Dedifferentiated amniotic fluid mesenchymal stem cell (primary cell): ENCODE measurements around the gene C10orf95.
"Not testable (repeated sequence)": the region's sequence is repeated elsewhere in the genome, so short reads cannot be mapped to it uniquely, and the experiment has no call there.

Experiments
- DNase-seq: peaks from one replicate; pipeline ENCODE4 v3.0.0-alpha.2; 2016; ENCODE audit errors: extremely low spot score

The C10orf95 gene

GRCh38 chr10:102465466-102465865, 14.1 kb upstream of the C10orf95 start:
- DNase-seq = no peak

DNA sequence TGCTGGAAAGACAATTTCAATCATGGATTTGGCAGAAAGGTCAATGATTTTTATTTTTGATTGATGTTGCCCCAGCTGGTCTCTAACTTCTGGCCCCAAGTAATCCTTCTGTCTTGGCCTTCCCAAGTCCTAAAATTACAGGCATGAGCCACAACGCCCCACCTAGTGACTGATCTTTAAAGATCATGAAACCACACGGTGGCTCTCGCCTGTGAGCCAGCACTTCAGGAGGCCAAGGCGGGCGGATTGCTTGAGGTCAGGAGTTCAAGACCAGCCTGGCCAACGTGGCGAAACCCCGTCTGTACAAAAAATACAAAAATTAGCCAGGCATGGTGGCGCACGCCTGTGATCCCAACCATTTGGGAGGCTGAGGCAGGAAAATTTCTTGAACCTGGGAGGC, 12.6 kb upstream of the C10orf95 start:
- DNase-seq = no peak

DNA sequence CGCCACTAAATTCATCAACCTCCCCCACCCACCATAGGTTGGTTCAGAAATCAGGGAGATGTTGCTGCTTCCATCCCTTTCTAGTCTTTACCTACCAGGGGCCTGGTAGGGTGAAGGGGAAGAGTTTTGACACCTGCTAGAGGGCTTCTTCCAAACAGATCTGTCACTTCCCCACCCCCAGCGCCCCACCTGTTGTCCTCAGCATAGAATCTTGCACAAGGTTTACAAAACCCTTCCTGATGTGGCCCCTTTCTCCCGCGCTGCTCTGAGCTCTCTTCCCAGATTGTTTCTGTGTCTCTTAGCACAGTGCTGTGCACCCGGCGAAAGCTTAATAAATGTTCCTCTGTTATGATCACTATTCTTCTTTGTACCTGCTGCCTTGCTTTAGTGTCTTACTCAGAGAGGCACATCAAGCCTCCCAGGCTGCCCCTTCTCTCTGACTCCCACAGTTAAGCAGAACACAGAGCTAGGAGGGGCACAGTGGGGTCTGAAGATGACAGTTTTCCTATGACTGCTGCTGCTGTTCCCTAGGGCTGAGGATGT, 11.2 kb upstream of the C10orf95 start:
- DNase-seq = no peak

DNA sequence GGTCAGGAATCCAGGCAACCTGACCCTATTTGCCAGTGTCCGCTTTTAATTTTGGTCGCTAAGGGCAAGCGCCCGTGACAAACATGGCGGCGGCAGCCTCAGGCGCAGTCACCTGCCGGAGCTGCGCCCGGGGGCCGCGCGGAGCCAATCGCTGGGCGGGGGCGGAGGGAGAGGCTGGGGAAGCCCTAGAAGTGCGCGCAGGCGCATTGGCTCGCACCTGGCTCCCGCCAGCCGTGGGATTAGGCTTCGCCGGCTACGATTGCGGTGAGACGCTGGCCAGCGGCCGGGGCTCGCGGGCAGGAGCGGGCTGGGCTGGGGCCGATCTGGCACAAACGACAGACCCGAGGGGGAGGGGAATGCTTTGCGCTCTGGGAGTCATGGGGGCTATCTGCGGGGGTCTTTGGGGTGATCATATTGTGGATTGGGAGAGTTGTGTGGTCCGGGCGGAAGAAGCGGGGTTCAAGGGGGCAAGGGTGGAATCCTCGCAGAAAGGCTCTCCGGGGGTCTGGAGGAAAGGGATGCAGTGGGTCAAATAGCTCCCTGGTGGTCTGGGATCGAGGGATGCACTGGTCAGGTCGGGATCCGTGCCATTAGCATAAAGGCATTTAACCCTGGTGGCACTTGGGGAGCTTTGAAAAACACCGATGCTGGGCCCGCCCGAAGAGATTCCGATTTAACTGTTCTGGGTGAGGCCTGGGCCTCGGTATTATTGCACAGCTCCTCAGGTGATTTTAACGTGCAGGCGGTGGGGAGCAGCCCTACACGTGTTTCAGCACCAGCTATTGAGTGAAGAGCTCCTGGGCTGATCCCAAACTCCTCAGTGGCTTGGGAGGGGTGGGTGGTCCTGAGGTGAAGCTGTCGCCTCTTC, 10.1 kb upstream of the C10orf95 start:
- DNase-seq = peak; percentile 41

DNA sequence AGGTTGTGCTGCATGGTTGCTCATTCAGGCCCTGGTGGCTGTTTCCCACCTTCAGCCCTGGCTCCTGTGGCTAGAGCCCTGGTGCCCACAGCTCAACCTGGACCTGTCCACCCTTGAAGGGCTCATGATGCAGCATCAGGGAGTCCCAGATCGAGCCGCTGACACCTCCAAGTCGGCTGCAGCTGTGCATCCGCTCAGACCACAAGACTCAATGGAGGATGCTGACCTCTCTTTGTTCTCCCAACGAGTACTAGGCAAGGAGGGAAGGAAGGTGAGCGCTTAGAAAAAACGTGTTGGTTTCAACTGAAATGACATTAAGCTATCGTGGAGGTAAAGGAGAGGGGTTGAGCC, 9.5 kb upstream of the C10orf95 start:
- DNase-seq = no peak

GRCh38 chr10:102458656-102459055, 7.3 kb upstream of the C10orf95 start:
- no peak for DNase-seq

DNA sequence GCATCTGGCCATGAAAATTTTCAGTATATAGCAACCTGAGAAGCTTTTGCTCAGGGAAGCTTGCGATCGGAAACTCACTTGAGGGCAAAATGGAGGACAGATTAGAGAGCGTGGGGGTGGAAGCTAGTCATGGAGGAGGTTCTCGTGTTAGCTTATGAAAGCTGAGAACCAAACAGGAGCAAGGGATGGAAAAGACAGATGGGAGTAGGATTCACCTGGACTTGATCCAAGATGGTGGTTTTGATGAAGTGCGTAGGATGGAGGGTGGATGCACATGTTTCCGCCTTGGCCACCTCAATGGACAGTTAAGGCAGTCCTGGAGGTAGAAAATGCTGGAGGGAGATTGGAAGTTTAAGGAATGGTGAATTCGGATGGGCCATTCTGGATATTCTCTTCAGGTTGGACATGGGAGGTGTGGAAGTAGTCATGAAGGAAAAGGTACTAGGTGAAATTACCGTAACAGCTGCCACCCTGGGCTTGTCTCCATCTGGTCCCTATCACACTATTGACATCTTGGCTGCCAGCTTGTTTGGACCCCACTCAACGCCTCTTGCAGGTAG, 6.3 kb upstream of the C10orf95 start:
- DNase-seq = no peak

GRCh38 chr10:102455893-102456471, 4.6 kb upstream of the C10orf95 start:
- DNase-seq = peak; percentile 64

DNA sequence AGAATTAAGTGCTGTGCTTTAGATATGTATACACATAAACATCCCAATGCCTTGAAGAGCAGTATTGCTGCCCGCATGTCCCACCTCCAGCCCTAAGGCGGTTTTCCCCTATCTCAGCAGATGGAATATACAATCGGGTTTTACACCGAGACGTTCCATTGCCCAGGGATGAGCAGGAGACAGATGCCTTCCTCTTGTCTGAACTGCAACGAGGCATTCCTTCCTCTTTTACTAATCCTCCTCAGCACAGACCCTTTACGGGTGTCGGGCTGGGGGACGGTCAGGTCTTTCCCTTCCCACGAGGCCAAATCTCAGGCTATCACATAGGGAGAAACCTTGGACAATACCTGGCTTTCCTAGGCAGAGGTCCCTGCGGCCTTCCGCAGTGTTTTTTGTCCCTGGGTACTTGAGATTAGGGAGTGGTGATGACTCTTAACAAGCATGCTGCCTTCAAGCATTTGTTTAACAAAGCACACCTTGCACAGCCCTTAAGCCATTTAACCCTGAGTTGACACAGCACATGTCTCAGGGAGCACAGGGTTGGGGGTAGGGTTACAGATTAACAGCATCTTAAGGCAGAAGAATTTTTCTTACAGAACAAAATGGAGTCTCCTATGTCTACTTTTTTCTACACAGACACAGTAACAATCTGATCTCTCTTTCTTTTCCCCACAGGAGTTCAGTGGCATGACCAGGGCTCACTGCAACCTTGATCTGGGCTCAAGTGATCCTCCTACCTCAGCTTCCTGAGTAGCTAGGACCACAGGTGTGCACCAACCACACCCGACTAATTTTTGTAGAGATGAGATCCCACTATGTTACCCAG, 3.5 kb upstream of the C10orf95 start:
- DNase-seq = not testable (repeated sequence)

GRCh38 chr10:102453502-102453901, 2.2 kb upstream of the C10orf95 start:
- DNase-seq = no peak

DNA sequence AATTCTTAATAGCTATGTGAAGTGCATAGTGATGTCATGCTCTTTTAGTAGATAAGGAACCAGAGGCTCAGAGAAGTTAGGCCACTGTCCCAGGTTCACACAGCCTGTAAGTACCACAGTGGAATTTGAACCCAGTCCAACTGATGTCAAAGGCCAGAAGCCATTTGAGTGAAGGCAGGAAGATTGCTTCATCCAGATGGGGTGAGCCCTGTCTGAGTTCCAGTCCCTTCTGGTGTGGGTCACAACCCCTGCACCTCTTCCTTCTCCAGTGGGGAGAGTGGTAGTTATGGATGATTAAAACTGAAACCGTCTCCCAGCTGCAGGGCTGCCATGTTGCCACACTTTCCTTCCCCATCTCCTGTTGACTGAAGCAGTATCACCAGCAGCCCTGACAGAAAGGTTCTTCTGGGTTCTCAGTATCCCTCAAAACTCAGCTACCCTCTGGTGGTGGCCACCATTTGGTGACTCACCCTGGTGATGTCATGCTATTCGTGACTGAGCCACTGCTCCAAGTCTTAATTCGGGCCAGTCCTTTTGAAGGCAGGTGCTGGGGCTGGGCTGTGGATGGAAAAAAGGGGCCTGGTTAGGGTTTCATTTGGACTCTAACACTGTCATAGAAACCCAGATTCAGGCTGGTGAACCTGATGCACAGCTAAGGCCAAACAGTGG, 1.5 kb upstream of the C10orf95 start:
- peak; percentile 52 for DNase-seq

GRCh38 chr10:102450374-102451104, 804 bp downstream of the C10orf95 start:
- peak; percentile 32 for DNase-seq

DNA sequence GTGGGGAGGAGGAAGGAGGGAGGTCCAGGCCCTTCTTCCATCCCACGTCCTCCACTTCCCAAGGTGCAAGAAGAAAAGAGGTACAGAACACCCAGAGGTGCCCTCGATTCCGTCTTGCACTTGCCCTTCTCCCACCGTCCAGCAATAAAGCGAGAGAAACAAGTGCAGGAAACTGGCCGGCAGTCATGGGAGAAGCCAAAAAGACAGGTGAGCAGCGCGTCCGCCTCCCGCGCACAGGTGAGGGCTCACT, 1.3 kb downstream of the C10orf95 start:
- no peak for DNase-seq

DNA sequence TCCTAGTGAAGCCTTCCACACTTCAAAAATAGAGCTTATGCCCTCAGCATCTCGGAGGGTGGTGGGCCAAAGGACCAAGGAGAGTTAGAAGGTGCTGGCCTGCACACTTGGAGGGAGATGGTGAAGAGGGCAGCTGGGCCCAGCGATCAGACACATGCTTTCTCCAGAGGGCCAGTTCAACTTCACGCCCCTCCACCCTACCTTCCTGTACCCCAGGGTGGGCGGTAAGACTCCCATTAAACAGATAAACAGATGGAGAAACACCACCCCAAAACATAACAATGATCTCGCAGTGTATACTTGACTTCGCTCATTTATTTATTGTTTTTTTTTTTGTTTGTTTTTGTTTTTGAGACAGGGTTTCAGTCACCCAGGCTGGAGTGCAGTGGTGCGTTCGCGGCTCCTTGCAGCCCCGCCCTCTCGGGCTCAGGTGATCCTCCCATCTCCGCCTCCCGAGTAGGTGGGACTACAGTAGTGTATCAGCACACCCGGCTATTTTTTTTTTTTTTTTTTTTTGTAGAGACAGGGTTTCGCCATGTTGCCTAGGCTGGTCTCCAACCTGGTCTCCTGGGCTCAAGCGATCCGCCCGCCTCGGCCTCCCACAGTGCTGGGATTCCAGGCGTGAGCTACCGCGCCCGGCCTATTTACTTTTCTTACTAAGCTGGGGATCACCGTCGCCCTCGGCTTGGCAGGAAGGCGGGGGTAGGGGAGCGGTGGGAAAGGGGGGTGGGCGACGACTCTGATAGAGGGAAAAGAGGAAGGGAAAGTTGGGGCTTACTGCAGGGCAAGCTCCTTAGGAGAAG, 1.8 kb downstream of the C10orf95 start:
- no peak for DNase-seq

DNA sequence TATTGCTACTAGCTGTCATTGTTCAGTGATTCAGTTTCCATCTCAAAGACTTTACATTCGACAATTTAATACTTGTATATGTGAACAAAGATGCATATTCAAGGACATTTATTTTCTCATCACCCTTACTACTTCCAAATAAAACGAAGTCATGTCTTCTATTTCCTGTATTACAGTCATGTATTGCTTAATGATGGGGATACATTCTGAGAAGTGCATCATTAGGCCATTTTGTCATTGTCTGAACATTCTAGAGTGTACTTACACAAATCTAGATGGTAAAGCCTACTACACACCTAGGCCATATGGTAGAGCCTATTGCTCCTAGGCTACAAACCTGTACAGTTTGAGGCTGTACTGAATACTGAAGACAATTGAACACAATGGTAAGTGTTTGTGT, 6.5 kb downstream of the C10orf95 start:
- no peak for DNase-seq

DNA sequence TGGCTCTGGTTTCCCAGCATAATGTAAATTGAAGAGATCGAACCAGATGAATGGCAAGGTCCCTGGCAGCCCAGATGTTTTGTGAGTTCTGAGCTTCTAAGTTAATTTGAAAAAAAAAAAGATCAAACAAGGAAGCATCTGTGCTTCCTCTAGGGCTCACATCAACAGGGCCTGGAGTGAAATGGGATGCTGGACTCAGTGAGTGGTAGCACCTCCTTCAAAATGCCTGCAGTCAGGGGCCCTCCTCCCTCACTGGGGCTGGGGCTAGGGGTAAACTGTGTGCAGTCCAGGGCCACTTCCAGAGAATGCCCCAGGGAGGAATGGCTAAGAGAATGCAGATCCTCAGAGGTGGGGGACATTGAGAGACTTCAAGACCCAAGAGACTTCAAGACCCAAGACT, 13.0 kb downstream of the C10orf95 start:
- no peak for DNase-seq

- DNase-seq = no peak
These were observed 13.8 kb downstream of the C10orf95 start for GRCh38 chr10:102437515-102437914.

- no peak for DNase-seq
These were observed 15.0 kb downstream of the C10orf95 start for GRCh38 chr10:102436312-102436711.

DNA sequence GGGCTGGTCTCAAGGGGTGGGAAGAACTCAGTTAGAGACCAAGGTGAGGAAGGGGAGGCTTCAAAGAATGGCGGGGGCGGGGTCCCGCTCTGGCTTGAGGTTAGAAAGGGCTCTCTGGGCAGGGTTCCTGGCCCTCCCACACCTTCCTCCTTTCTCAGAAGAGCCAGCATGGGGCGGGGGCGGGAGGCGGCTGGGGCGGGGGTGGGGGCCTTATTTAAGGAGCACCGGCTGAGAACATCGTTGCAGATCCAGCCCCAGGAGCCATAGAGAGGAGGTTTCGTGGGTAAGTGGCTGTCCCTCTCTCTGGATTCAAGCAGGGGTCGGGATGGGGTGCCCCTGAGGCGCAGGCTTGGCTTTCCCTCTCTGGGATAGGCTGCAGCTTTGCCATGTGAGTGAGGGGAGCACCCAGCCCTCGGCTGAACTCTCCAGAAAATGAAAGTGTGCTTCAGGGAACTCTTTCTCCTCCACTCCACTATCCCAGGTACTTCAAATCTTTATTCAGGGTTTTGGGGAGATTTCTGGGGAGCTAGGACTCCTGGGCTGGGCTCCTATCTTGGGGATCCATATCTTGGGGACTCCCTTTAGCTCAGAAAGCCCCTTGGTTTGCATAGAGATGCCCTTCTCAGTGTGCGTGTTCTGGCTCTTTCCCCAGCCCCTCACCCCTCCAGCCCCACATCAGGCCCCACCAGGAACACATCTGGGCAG, 15.7 kb downstream of the C10orf95 start:
- DNase-seq = no peak

- no peak for DNase-seq
These were observed 16.2 kb downstream of the C10orf95 start for GRCh38 chr10:102435133-102435497.
